ENCODE data around the gene FAM107A.

Gene FAM107A

GRCh38 chr3:58574682-58575081 is 2.5 kb downstream of the FAM107A start:
- DNase-seq (ENCODE audit: low read depth): no peak
- TF ChIP-seq, protein P1, sequence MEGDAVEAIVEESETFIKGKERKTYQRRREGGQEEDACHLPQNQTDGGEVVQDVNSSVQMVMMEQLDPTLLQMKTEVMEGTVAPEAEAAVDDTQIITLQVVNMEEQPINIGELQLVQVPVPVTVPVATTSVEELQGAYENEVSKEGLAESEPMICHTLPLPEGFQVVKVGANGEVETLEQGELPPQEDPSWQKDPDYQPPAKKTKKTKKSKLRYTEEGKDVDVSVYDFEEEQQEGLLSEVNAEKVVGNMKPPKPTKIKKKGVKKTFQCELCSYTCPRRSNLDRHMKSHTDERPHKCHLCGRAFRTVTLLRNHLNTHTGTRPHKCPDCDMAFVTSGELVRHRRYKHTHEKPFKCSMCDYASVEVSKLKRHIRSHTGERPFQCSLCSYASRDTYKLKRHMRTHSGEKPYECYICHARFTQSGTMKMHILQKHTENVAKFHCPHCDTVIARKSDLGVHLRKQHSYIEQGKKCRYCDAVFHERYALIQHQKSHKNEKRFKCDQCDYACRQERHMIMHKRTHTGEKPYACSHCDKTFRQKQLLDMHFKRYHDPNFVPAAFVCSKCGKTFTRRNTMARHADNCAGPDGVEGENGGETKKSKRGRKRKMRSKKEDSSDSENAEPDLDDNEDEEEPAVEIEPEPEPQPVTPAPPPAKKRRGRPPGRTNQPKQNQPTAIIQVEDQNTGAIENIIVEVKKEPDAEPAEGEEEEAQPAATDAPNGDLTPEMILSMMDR (IDR thresholded peaks at IDR 0.05; ENCODE audit: low read length, missing control alignments): no peak
- no peak overlapping the region for H3K4me3 ChIP-seq (replicated peaks; ENCODE audit: low read depth, low read length)

GRCh38 chr3:58574106-58574505 is 3.1 kb downstream of the FAM107A start:
- no peak overlapping the region for H3K4me3 ChIP-seq (replicated peaks; ENCODE audit: low read depth, low read length)
- DNase-seq (ENCODE audit: low read depth): no peak
- TF ChIP-seq, protein P1 (IDR thresholded peaks at IDR 0.05; ENCODE audit: low read length, missing control alignments): no peak

DNA sequence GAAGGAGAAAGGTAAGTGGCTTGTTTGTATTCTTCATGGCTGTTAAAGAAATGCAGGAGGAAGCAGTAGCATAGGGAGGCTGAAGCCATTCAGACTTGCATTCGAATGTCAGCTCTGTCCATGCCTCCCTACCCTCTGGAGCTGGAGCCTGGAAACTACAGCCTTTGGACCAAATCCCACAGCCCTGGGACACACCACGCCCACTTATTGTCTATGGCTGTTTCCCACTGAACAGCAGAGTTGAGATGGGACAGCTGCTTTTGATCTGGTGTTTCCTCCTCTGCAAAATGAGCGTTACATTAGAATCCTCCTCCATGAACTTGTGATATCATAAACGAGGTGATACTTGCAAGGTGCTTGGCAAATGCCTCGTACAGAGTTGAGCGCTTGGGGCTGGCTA is 3.6 kb downstream of the FAM107A start:
- TF ChIP-seq, protein P1 (IDR thresholded peaks at IDR 0.05; ENCODE audit: low read length, missing control alignments): no peak
- DNase-seq (ENCODE audit: low read depth): peak; percentile 79
- H3K4me3 ChIP-seq (replicated peaks; ENCODE audit: low read depth, low read length): no peak overlapping the region

DNA sequence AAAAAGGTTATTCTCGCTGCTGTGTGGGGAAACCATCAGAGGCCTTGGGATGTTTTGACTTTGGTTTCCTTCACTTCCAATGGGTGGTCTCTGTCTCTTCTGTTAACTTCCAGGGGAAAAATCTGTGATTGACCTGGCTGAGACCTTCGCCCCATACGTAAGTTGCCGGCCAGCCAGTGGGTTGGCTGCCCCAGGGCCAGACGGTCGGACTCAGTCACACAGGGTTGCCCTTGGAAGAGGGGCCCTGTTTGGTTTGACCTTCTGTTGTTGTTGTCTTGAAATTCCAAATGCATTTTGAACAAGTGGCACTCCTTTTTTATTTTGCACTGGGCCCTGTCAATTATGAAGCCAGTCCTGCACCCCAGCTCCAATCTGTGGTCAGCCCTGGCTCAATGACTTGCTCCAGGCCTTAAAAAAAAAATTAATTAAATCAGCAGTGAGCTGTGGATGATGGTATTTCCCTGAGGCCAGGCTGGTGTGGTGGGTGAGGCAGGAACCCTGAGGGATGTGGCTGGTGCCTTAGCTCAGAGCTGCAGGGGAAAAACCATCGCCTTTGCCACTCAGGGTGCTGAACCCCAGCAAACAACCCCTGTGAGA is 4.5 kb downstream of the FAM107A start:
- no peak overlapping the region for H3K4me3 ChIP-seq (replicated peaks; ENCODE audit: low read depth, low read length)
- TF ChIP-seq, protein P1 (IDR thresholded peaks at IDR 0.05; ENCODE audit: low read length, missing control alignments): no peak
- DNase-seq (ENCODE audit: low read depth): no peak

- no peak for DNase-seq (ENCODE audit: low read depth)
- no peak overlapping the region for H3K4me3 ChIP-seq (replicated peaks; ENCODE audit: low read depth, low read length)
- TF ChIP-seq, protein P1 (IDR thresholded peaks at IDR 0.05; ENCODE audit: low read length, missing control alignments): no peak
Measured at GRCh38 chr3:58572013-58572633, 5.1 kb downstream of the FAM107A start.

DNA sequence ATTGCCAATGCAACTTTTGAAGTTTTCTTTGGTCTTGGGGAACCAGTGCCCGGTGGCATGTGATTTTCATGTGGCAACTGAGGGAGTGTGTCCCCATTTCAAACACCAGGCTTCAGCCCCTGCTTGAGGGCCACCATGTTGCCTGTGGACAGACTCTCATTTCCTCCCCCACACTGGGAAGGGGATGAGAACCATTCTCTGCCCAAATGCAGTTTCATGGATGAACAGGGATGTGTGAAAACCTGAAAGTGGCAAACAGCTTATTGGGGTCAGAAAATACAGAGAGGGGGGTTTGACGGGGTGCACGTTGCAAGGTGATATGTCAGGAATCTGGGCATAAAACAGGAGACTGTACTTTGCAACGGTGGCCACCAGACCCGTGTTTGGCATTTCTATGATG is 6.3 kb downstream of the FAM107A start:
- DNase-seq (ENCODE audit: low read depth): no peak
- TF ChIP-seq, protein P1 (IDR thresholded peaks at IDR 0.05; ENCODE audit: low read length, missing control alignments): no peak
- no peak overlapping the region for H3K4me3 ChIP-seq (replicated peaks; ENCODE audit: low read depth, low read length)
